Measurements from ENCODE around the gene MPPED2. TPM values are rescaled to one million over a fixed set of nuclear protein-coding genes. Genes with fewer than 3 reads are reported as not detected.

The MPPED2 gene
- polyA plus RNA-seq, 1 donor = 6.5 TPM

- DNase-seq (ENCODE audit: low read depth) = no peak
Measured at GRCh38 chr11:30454111-30454510, 132.0 kb downstream of the MPPED2 start.

GRCh38 chr11:30453705-30454104, 132.4 kb downstream of the MPPED2 start:
- no peak for DNase-seq (ENCODE audit: low read depth)

GRCh38 chr11:30452842-30453241, 133.3 kb downstream of the MPPED2 start:
- DNase-seq (ENCODE audit: low read depth) = no peak

- DNase-seq (ENCODE audit: low read depth) = no peak
Measured at GRCh38 chr11:30452114-30452513, 134.0 kb downstream of the MPPED2 start.

- DNase-seq (ENCODE audit: low read depth) = no peak
Measured at GRCh38 chr11:30451626-30452025, 134.5 kb downstream of the MPPED2 start.

- no peak for DNase-seq (ENCODE audit: low read depth)
Measured at GRCh38 chr11:30451167-30451566, 135.0 kb downstream of the MPPED2 start.

GRCh38 chr11:30447058-30447640, 139.0 kb downstream of the MPPED2 start:
- no peak for DNase-seq (ENCODE audit: low read depth)

- DNase-seq (ENCODE audit: low read depth) = no peak
Measured at GRCh38 chr11:30446520-30446919, 139.6 kb downstream of the MPPED2 start.

GRCh38 chr11:30445056-30445455, 141.1 kb downstream of the MPPED2 start:
- DNase-seq (ENCODE audit: low read depth) = no peak

- no peak for DNase-seq (ENCODE audit: low read depth)
Measured at GRCh38 chr11:30440510-30440909, 145.6 kb downstream of the MPPED2 start.

- DNase-seq (ENCODE audit: low read depth) = no peak
Measured at GRCh38 chr11:30436801-30437200, 149.4 kb downstream of the MPPED2 start.

GRCh38 chr11:30435488-30435887, 150.7 kb downstream of the MPPED2 start:
- DNase-seq (ENCODE audit: low read depth) = no peak

- DNase-seq (ENCODE audit: low read depth) = no peak
Measured at GRCh38 chr11:30434901-30435300, 151.3 kb downstream of the MPPED2 start.

- DNase-seq (ENCODE audit: low read depth) = no peak
Measured at GRCh38 chr11:30433831-30434230, 152.3 kb downstream of the MPPED2 start.

- no peak for DNase-seq (ENCODE audit: low read depth)
Measured at GRCh38 chr11:30432716-30433115, 153.4 kb downstream of the MPPED2 start.

GRCh38 chr11:30432178-30432577, 154.0 kb downstream of the MPPED2 start:
- DNase-seq (ENCODE audit: low read depth) = no peak

- DNase-seq (ENCODE audit: low read depth) = no peak
Measured at GRCh38 chr11:30431127-30431814, 154.9 kb downstream of the MPPED2 start.

GRCh38 chr11:30429550-30429949, 156.6 kb downstream of the MPPED2 start:
- no peak for DNase-seq (ENCODE audit: low read depth)

- DNase-seq (ENCODE audit: low read depth) = no peak
Measured at GRCh38 chr11:30426781-30427180, 159.4 kb downstream of the MPPED2 start.

GRCh38 chr11:30424844-30425243, 161.3 kb downstream of the MPPED2 start:
- peak; percentile 13 for DNase-seq (ENCODE audit: low read depth)

- no peak for DNase-seq (ENCODE audit: low read depth)
Measured at GRCh38 chr11:30424321-30424720, 161.8 kb downstream of the MPPED2 start.

GRCh38 chr11:30423886-30424285, 162.3 kb downstream of the MPPED2 start:
- DNase-seq (ENCODE audit: low read depth) = no peak

GRCh38 chr11:30423279-30423648, 162.9 kb downstream of the MPPED2 start:
- DNase-seq (ENCODE audit: low read depth) = no peak

Measured in forelimb muscle (tissue), 1 donor.